HepG2 (cell line): ENCODE results near the gene KLHL12. TPM values are rescaled to one million over a fixed set of nuclear protein-coding genes. Genes with fewer than 3 reads are reported as not detected.

Source experiments
- ATAD3A ChIP-seq: sonication (generic); formaldehyde crosslinking; IDR thresholded peaks from 2 replicates; pipeline ENCODE4 v1.4.0; 2020; ENCODE audit warnings: missing genetic modification reagents
- FOXC1 ChIP-seq: sonication (generic); formaldehyde crosslinking; IDR thresholded peaks from 2 replicates; pipeline ENCODE4 v1.8.0; 2022; ENCODE audit warnings: mild to moderate bottlenecking, missing genetic modification reagents, borderline replicate concordance
- FOXJ3 ChIP-seq: sonication (generic); formaldehyde crosslinking; IDR thresholded peaks from 2 replicates; pipeline ENCODE4 v1.4.0; 2020; ENCODE audit warnings: missing genetic modification reagents, mild to moderate bottlenecking, borderline replicate concordance
- GZF1 ChIP-seq: sonication (generic); formaldehyde crosslinking; IDR thresholded peaks from 2 replicates; pipeline ENCODE4 v1.5.1; 2020; ENCODE audit warnings: mild to moderate bottlenecking, missing genetic modification reagents
- HDAC2 ChIP-seq: sonication (generic); formaldehyde crosslinking; IDR thresholded peaks from 2 replicates; pipeline ENCODE4 v1.4.0; 2020; ENCODE audit warnings: missing genetic modification reagents
- HIVEP1 ChIP-seq: sonication (generic); formaldehyde crosslinking; IDR thresholded peaks from 2 replicates; pipeline ENCODE4 v1.4.0; 2020; ENCODE audit warnings: mild to moderate bottlenecking, missing genetic modification reagents
- HMGA1 ChIP-seq: sonication (generic); formaldehyde crosslinking; conservative IDR thresholded peaks from 2 replicates; pipeline ENCODE4 v1.4.0; 2020; ENCODE audit warnings: missing genetic modification reagents
- IRF2 ChIP-seq: IDR thresholded peaks from 2 replicates; pipeline ENCODE4 v1.6.1; 2018; ENCODE audit warnings: missing genetic modification reagents, missing compliant biosample characterization
- MBD4 ChIP-seq: IDR thresholded peaks from 2 replicates; pipeline ENCODE4 v1.6.1; 2012; ENCODE audit warnings: low read length, inconsistent platforms, borderline replicate concordance
- MEIS2 ChIP-seq: sonication (generic); formaldehyde crosslinking; IDR thresholded peaks from 2 replicates; pipeline ENCODE4 v1.9.0; 2021; ENCODE audit warnings: mild to moderate bottlenecking, missing genetic modification reagents
- NFE2L2 ChIP-seq: fragments of 150-350 bp; IDR thresholded peaks from 2 replicates; pipeline ENCODE4 v1.6.1; 2014; ENCODE audit warnings: low read length
- POLR2AphosphoS5 ChIP-seq: IDR thresholded peaks from 2 replicates; pipeline ENCODE4 v1.6.1; 2012; ENCODE audit warnings: low read depth, low read length
- SCMH1 ChIP-seq: sonication (generic); formaldehyde crosslinking; IDR thresholded peaks from 2 replicates; pipeline ENCODE4 v1.9.0; 2021; ENCODE audit warnings: missing genetic modification reagents, mild to moderate bottlenecking, borderline replicate concordance
- SMAD3 ChIP-seq: sonication (generic); formaldehyde crosslinking; IDR thresholded peaks from 2 replicates; pipeline ENCODE4 v1.4.0; 2020; ENCODE audit warnings: missing genetic modification reagents
- SRSF1 ChIP-seq: fragments of 200-400 bp; formaldehyde crosslinking; optimal IDR thresholded peaks from 2 replicates; pipeline ENCODE3; 2017; ENCODE audit warnings: mild to moderate bottlenecking, low read depth, low read length, moderate library complexity
- STAT5B ChIP-seq: sonication (generic); formaldehyde crosslinking; IDR thresholded peaks from 2 replicates; pipeline ENCODE4 v1.4.0; 2020; ENCODE audit warnings: missing genetic modification reagents
- YY1 ChIP-seq: IDR thresholded peaks from 2 replicates; pipeline ENCODE4 v1.6.1; 2011; ENCODE audit warnings: low read length, low read depth, moderate library complexity, mild to moderate bottlenecking; ENCODE audit not compliant: insufficient read depth, insufficient replicate concordance
- ZNF282 ChIP-seq: fragments of 450-650 bp; IDR thresholded peaks from 2 replicates; pipeline ENCODE4 v1.6.1; 2018; ENCODE audit not compliant: partially characterized antibody
- ZNF331 ChIP-seq: sonication (generic); formaldehyde crosslinking; IDR thresholded peaks from 2 replicates; pipeline ENCODE4 v1.4.0; 2020; ENCODE audit warnings: missing genetic modification reagents
- ZNF350 ChIP-seq: sonication (generic); formaldehyde crosslinking; IDR thresholded peaks from 2 replicates; pipeline ENCODE4 v1.4.0; 2020; ENCODE audit warnings: mild to moderate bottlenecking, low read depth, missing genetic modification reagents, borderline replicate concordance
- ZNF382 ChIP-seq: sonication (generic); formaldehyde crosslinking; IDR thresholded peaks from 2 replicates; pipeline ENCODE4 v1.5.0; 2020; ENCODE audit warnings: missing genetic modification reagents, mild to moderate bottlenecking, borderline replicate concordance
- ZNF383 ChIP-seq: sonication (generic); formaldehyde crosslinking; IDR thresholded peaks from 2 replicates; pipeline ENCODE4 v1.4.0; 2020; ENCODE audit warnings: missing genetic modification reagents, mild to moderate bottlenecking, borderline replicate concordance
- ZNF510 ChIP-seq: sonication (generic); formaldehyde crosslinking; IDR thresholded peaks from 2 replicates; pipeline ENCODE4 v1.4.0; 2020; ENCODE audit warnings: low read depth, mild to moderate bottlenecking, missing genetic modification reagents
- ZNF572 ChIP-seq: sonication (generic); formaldehyde crosslinking; IDR thresholded peaks from 2 replicates; pipeline ENCODE4 v1.5.1; 2020; ENCODE audit warnings: mild to moderate bottlenecking, missing genetic modification reagents
- ZNF629 ChIP-seq: sonication (generic); formaldehyde crosslinking; conservative IDR thresholded peaks from 2 replicates; pipeline ENCODE4 v1.5.0; 2020; ENCODE audit warnings: missing genetic modification reagents
- ZNF841 ChIP-seq: sonication (generic); formaldehyde crosslinking; IDR thresholded peaks from 2 replicates; pipeline ENCODE4 v1.8.1; 2023; ENCODE audit warnings: missing genetic modification reagents, borderline replicate concordance
- polyA plus RNA-seq, 8 experiments: library from polyadenylated mRNA; depleted of rRNA in 3 of 8; stranded (reverse) in 7 of 8; unstranded in 1 of 8; fragments of >200 nt; fragmentation: Illumina TruSeq in 4 of 8; extraction: Trizol in 4 of 8; gene quantifications; 2 replicates each; pipeline versions ENCODE4 v1.2.1 to v1.2.3, GENCODE V29; 2011 to 2016; ENCODE audit warnings: low read depth in 4 of 8, missing spikeins in 1 of 8, mixed read lengths in 1 of 8; ENCODE audit not compliant: insufficient read depth in 1 of 8
- total RNA-seq, 5 experiments: library from RNA; depleted of rRNA; stranded (reverse); fragments of >200 nt; fragmentation: Illumina TruSeq; extraction: Trizol; gene quantifications; 2 replicates each; pipeline ENCODE4 v1.2.3, GENCODE V29; 2016; ENCODE audit warnings: low read depth in 1 of 5
- TF ChIP-seq, protein P1 (sequence below): sonication (generic); formaldehyde crosslinking; IDR thresholded peaks from 2 replicates; pipeline ENCODE4 v1.5.0; 2020; ENCODE audit warnings: missing genetic modification reagents, mild to moderate bottlenecking, borderline replicate concordance
- TF ChIP-seq, protein P2 (sequence below): IDR thresholded peaks from 2 replicates; pipeline ENCODE4 v1.6.1; 2016; ENCODE audit warnings: missing compliant biosample characterization, missing genetic modification reagents, borderline replicate concordance

The KLHL12 gene
- total and polyA plus RNA-seq, 2 of the 13 experiments (the other 11 are each of a cell fraction or from before 2014, with no cell fraction given): 19.2 to 25.2 TPM

DNA sequence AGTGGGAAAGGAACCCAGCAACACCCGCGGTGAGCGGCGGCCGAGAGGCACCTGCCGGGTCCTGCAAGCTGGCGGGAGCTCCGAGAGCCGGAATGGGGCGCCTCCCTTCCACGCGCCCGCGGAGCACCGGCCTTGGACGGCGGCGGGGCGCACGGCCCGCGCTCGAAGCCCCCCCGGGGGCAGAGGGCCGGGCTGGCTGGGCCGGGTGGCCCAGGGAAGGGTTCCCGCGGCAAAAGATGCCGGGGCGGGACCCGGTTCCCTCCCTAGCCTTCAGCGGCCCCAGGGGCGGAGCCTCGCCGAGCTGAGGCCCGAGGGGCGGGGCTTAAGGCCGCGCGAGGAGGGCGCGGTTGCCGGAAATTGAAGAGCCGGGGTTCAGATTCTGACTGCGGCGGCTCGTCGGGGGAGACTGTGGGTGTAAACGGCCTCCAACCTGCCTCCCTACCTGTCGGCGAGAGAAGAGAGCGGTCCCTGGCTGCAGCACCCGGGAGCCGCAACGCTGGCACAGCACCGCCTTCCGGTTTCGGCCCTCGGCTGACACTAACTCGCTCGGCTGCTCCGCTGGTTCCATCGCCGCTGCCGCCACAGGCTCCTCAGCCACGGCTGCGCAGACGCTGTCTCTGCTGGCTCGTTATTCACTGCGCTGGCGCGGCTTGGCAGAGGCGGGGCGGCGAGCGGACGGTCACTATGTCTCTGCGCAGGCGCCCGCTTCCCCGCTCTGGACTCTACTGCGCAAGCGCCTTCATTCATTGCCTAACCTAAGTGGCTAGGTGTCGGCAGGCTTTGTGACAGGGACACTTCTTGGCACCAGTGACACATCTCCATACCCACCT lies 38.3 kb downstream of the KLHL12 start, which contains the start of gene RABIF (continued):
- TF ChIP-seq, protein P1, sequence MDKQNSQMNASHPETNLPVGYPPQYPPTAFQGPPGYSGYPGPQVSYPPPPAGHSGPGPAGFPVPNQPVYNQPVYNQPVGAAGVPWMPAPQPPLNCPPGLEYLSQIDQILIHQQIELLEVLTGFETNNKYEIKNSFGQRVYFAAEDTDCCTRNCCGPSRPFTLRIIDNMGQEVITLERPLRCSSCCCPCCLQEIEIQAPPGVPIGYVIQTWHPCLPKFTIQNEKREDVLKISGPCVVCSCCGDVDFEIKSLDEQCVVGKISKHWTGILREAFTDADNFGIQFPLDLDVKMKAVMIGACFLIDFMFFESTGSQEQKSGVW (CRISPR knock-in tag): no peak
- TF ChIP-seq SRSF1 (no peak), ZNF572 (CRISPR knock-in tag) (no peak), HMGA1 (CRISPR knock-in tag) (no peak), YY1 (peak; percentile 68), HIVEP1 (CRISPR knock-in tag) (no peak), ZNF382 (no peak), HDAC2 (CRISPR knock-in tag) (0 out of 2 replicates have a peak, but pooled peaks have one; percentile 19), FOXC1 (peak; percentile 83), NFE2L2 (no peak), MBD4 (no peak), ZNF350 (peak; percentile 78; the same call in 1 of the 2 replicates), ATAD3A (no peak), SMAD3 (CRISPR knock-in tag) (no peak), MEIS2 (CRISPR knock-in tag) (peak; percentile 86), ZNF331 (CRISPR knock-in tag) (peak; percentile 66), ZNF282 (no peak), ZNF383 (no peak), ZNF629 (no peak), GZF1 (no peak), SCMH1 (CRISPR knock-in tag) (no peak), IRF2 (0 out of 2 replicates have a peak, but pooled peaks have one; percentile 47), POLR2AphosphoS5 (peak; percentile 92), STAT5B (no peak), ZNF510 (CRISPR knock-in tag) (no peak), FOXJ3 (CRISPR knock-in tag) (no peak; the same call in 1 of the 2 replicates), ZNF841 (CRISPR knock-in tag) (no peak)
- TF ChIP-seq, protein P2, sequence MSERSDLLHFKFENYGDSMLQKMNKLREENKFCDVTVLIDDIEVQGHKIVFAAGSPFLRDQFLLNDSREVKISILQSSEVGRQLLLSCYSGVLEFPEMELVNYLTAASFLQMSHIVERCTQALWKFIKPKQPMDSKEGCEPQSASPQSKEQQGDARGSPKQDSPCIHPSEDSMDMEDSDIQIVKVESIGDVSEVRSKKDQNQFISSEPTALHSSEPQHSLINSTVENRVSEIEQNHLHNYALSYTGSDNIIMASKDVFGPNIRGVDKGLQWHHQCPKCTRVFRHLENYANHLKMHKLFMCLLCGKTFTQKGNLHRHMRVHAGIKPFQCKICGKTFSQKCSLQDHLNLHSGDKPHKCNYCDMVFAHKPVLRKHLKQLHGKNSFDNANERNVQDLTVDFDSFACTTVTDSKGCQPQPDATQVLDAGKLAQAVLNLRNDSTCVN: no peak
